Heart left ventricle (tissue), 16 donors: Measurements from ENCODE around the gene VPS13A. TPM values are rescaled to one million over a fixed set of nuclear protein-coding genes. Genes with fewer than 3 reads are reported as not detected.

Source experiments
- ATAC-seq, 4 donors: fragments of 200-7000 bp; cut with Tn5 transposase; one replicate each; pipeline ENCODE4 v1.9.1; 2020 to 2022; ENCODE audit warnings: moderate library complexity in 4 of 4, mild to moderate bottlenecking in 3 of 4, moderate number of reproducible peaks in 1 of 4
- DNase-seq, 5 donors: peaks; one replicate each; pipeline ENCODE4 v3.0.0-alpha.2; 2020
- H3K27ac ChIP-seq, 12 donors: fragments of 200-600 bp; sonication (generic) in 4 of 12; one replicate each; pipeline versions ENCODE4 v1.5.0 to v1.8.0; 2016 to 2022; ENCODE audit warnings: mild to moderate bottlenecking in 2 of 12
- H3K27me3 ChIP-seq, 9 donors: fragments of 200-600 bp; sonication (generic) in 2 of 9; one replicate each; pipeline versions ENCODE4 v1.5.1 to v1.8.0; 2016 to 2022; ENCODE audit warnings: mild to moderate bottlenecking in 3 of 9
- H3K36me3 ChIP-seq, 9 donors: fragments of 200-600 bp; sonication (generic) in 2 of 9; one replicate each; pipeline versions ENCODE4 v1.5.0 to v1.8.0; 2018 to 2022; ENCODE audit warnings: mild to moderate bottlenecking in 2 of 9
- H3K4me1 ChIP-seq, 12 donors: fragments of 200-600 bp; sonication (generic) in 4 of 12; one replicate each; pipeline versions ENCODE4 v1.5.0 to v1.8.0; 2016 to 2022; ENCODE audit warnings: mild to moderate bottlenecking in 3 of 12
- H3K4me3 ChIP-seq, 12 donors: fragments of 200-600 bp; sonication (generic) in 4 of 12; one replicate each; pipeline versions ENCODE4 v1.5.0 to v1.8.0; 2017 to 2022; ENCODE audit warnings: mild to moderate bottlenecking in 9 of 12, moderate library complexity in 4 of 12
- H3K9me3 ChIP-seq, 12 donors: fragments of 200-600 bp; sonication (generic) in 4 of 12; one replicate each; pipeline versions ENCODE4 v1.5.0 to v1.8.0; 2016 to 2022; ENCODE audit warnings: mild to moderate bottlenecking in 1 of 12
- CTCF ChIP-seq, 12 donors: fragments of 200-600 bp; sonication (generic) in 4 of 12; IDR thresholded peaks; one replicate each; pipeline versions ENCODE4 v1.5.0 to v1.8.0; 2018 to 2022; ENCODE audit warnings: antibody characterized with exemption in 12 of 12, mild to moderate bottlenecking in 5 of 12
- POLR2A ChIP-seq, 2 donors: fragments of 450-650 bp; IDR thresholded peaks; one replicate each; pipeline ENCODE4 v1.6.1; 2017; ENCODE audit warnings: antibody characterized with exemption in 2 of 2, mild to moderate bottlenecking in 2 of 2, moderate library complexity in 2 of 2
- WGBS, 4 donors: extraction: QIAGEN DNeasy Blood & Tissue Kit in 2 of 4; methylation state at CpG; one replicate each; pipeline versions ENCODE4 v1.1.5 to v1.1.7; 2013 to 2018; 5-methylcytosine and 5-hydroxymethylcytosine counted together
- intact Hi-C, 10 donors: fragments of 100-400 bp; cut with DNase I; formaldehyde crosslinking; loops; one replicate each; pipeline versions ENCODE4 v1.11.1 to v1.14.2; 2022
- polyA plus RNA-seq, 2 donors: library from polyadenylated mRNA; stranded (reverse); fragments of 200-250 nt; gene quantifications; one replicate each; pipeline ENCODE4 v1.2.3, GENCODE V29; 2013
- total RNA-seq, 9 donors: library from RNA; depleted of rRNA in 2 of 9; stranded (reverse); fragments of >200 nt in 2 of 9; fragmentation: NEBNext Ultra II Directional in 3 of 9; extraction: Animal tissue kit (Norgen Biotek cat#: 25700) in 3 of 9; gene quantifications; one replicate each; pipeline versions ENCODE4 v1.1.0 to v1.2.4, GENCODE V29; 2016 to 2023
- donor health status: ischemic (EF 13 %, LVEDD 7.1; RV severe dilation, severe dysfunction).
- donor health status: healthy with polysubstance abuse.
- donor health status: DM: no; HTN: yes; CAD: no.
- donor health status: DM: no; HTN: no; CAD: no.
- donor health status: ischemic (EF 25% LVEDD 6.9; RV normal size, moderate dysfunction).
- donor health status: ischemic (EF 25% LVEDD 5.7; RV mildly dilated, moderate dysfunction).
- donor health status: healthy.
- donor health status: DM: yes; HTN: yes; CAD: no.
- donor health status: ischemic (EF 35%, LVEDD 5.7; RV mildly dilated, moderate dysfunction).
- donor health status: nonischemic (EF 11% LVEDD 7.7; RV severe dilation, severe dysfunction).
- donor health status: DM: yes; HTN: yes; CAD: no.
- donor health status: PGD.
- donor health status: ischemic (EF 29% LVEDD 5.4; RV normal size, mild dysfunction).
- donor health status: nonischemic (EF 23%, LVEDD 6.1; RV moderate dilation, normal function).

Gene VPS13A
- total and polyA plus RNA-seq, 11 donors, result 8.6 to 42.2 (median 29.8) TPM

GRCh38 chr9:77156646-77157371 is 20.5 kb upstream of the VPS13A start:
- Histone ChIP-seq H3K9me3 (no peaks in the 10 kb centered on the region), H3K27ac (peak overlapping the region; percentile 8 to 64 (median 44))
- intact Hi-C loops, result loop anchor here in 1 of 10 donors (10.0 kb wide), 1 partner anchor 152 kb away; no protein-coding TSS in a partner anchor

GRCh38 chr9:77158772-77159513 is 18.4 kb upstream of the VPS13A start:
- Histone ChIP-seq H3K9me3 (no peaks in the 10 kb centered on the region), H3K36me3 (no peaks in the 10 kb centered on the region), H3K4me3 (no peak overlapping the region), H3K27ac (no peak overlapping the region), H3K27me3 (no peaks in the 10 kb centered on the region), H3K4me1 (peaks cover 0 to 11% (median 3%) of the 10 kb centered on the region in 12 donors)
- DNase-seq (no peak), ATAC-seq (no peak)
- intact Hi-C loops, result loop anchor here in 1 of 10 donors (10.0 kb wide), 1 partner anchor 154 kb away; no protein-coding TSS in a partner anchor
- 78 to 85% (median 81%) methylated on average over 6 of the region's 6 CpGs for WGBS, 4 donors
- TF ChIP-seq POLR2A (IDR thresholded peaks at IDR 0.05) (no peak), CTCF (IDR thresholded peaks at IDR 0.05) (no peak)

More at GRCh38 chr9:77156646-77157371, 20.5 kb upstream of the VPS13A start:
- TF ChIP-seq CTCF (IDR thresholded peaks at IDR 0.05) (no peak), POLR2A (IDR thresholded peaks at IDR 0.05) (no peak)
- Histone ChIP-seq H3K4me1 (peaks cover 0 to 11% (median 3%) of the 10 kb centered on the region in 12 donors), H3K36me3 (no peaks in the 10 kb centered on the region), H3K27me3 (no peaks in the 10 kb centered on the region), H3K4me3 (no peak overlapping the region)
- DNase-seq (peak in 1 of 5 donors; percentile 38), ATAC-seq (peak; percentile 86 to 89 (median 88))
- 61 to 79% (median 74%) methylated on average over 2 of the region's 2 CpGs for WGBS, 4 donors

GRCh38 chr9:77161191-77161590 is 16.1 kb upstream of the VPS13A start:
- DNase-seq (peak in 1 of 5 donors; percentile 81), ATAC-seq (peak in 2 of 4 donors; percentile 23 to 83)
- Histone ChIP-seq H3K4me1 (peaks cover 0 to 11% (median 3%) of the 10 kb centered on the region in 12 donors), H3K27me3 (no peaks in the 10 kb centered on the region), H3K4me3 (no peak overlapping the region), H3K27ac (no peak overlapping the region), H3K9me3 (no peaks in the 10 kb centered on the region), H3K36me3 (no peaks in the 10 kb centered on the region)
- TF ChIP-seq POLR2A (IDR thresholded peaks at IDR 0.05) (no peak), CTCF (IDR thresholded peaks at IDR 0.05) (no peak)
- 67 to 72% (median 68%) methylated on average over 3 of the region's 3 CpGs for WGBS, 4 donors
- intact Hi-C loops, result loop anchor here in 3 of 10 donors (10.0 kb wide), 1 partner anchor 54 kb away; no protein-coding TSS in a partner anchor

GRCh38 chr9:77161966-77162365 is 15.4 kb upstream of the VPS13A start:
- TF ChIP-seq CTCF (IDR thresholded peaks at IDR 0.05), result no peak
- no peak for TF ChIP-seq POLR2A (IDR thresholded peaks at IDR 0.05)
- Histone ChIP-seq H3K4me1 (peaks cover 0 to 11% (median 3%) of the 10 kb centered on the region in 12 donors), H3K27ac (no peak overlapping the region), H3K27me3 (no peaks in the 10 kb centered on the region), H3K4me3 (no peak overlapping the region), H3K9me3 (no peaks in the 10 kb centered on the region), H3K36me3 (no peaks in the 10 kb centered on the region)
- 87 to 92% (median 89%) methylated on average over 1 of the region's 1 CpG for WGBS, 4 donors
- DNase-seq, result no peak
- ATAC-seq, result no peak
- intact Hi-C loops, result loop anchor here in 3 of 10 donors (10.0 kb wide), 1 partner anchor 53 kb away; no protein-coding TSS in a partner anchor
